Neural cell (in vitro differentiated cells): ENCODE measurements around the gene KEL. TPM values are rescaled to one million over a fixed set of nuclear protein-coding genes. Genes with fewer than 3 reads are reported as not detected.

Experiments
- H2AFZ ChIP-seq: fragments of 200-600, 300-800 bp; sonication (generic), shearing (Covaris generic); 2 replicates; pipeline ENCODE4 v1.6.0; 2014; ENCODE audit warnings: low read depth, mild to moderate bottlenecking, antibody characterized with exemption, low read length, moderate library complexity
- H3F3A ChIP-seq: fragments of 200-600 bp; shearing (Covaris generic); 2 replicates; pipeline ENCODE4 v1.6.1; 2016; ENCODE audit warnings: mild to moderate bottlenecking, moderate library complexity, mixed read lengths, antibody characterized with exemption, low read length; ENCODE audit not compliant: insufficient read depth, poor library complexity, severe bottlenecking
- H3K27ac ChIP-seq: fragments of 200-600, 300-800 bp; sonication (generic), shearing (Covaris generic); 2 replicates; pipeline ENCODE4 v1.5.1; 2014; ENCODE audit warnings: mild to moderate bottlenecking, low read length, moderate library complexity
- H3K27me3 ChIP-seq: fragments of 300-800, 200-600 bp; sonication (generic), shearing (Covaris generic); 2 replicates; pipeline ENCODE4 v1.6.0; 2014; ENCODE audit warnings: mild to moderate bottlenecking, low read depth, low read length, moderate library complexity; ENCODE audit not compliant: insufficient read depth
- H3K36me3 ChIP-seq: fragments of 300-800, 200-600 bp; sonication (generic), shearing (Covaris generic); 2 replicates; pipeline ENCODE4 v1.5.1; 2014; ENCODE audit warnings: mild to moderate bottlenecking, antibody characterized with exemption, low read length, moderate library complexity; ENCODE audit not compliant: insufficient read depth
- H3K4me2 ChIP-seq: fragments of 300-800, 200-600 bp; sonication (generic), shearing (Covaris generic); 2 replicates; pipeline ENCODE4 v1.6.0; 2014; ENCODE audit warnings: mild to moderate bottlenecking, low read length
- H3K4me3 ChIP-seq: fragments of 300-800, 200-600 bp; sonication (generic), shearing (Covaris generic); 2 replicates; pipeline ENCODE4 v1.5.1; 2014; ENCODE audit warnings: mild to moderate bottlenecking, low read length, moderate library complexity
- H3K79me2 ChIP-seq: fragments of 200-600 bp; shearing (Covaris generic); replicated peaks from 2 replicates; pipeline ENCODE4 v1.6.0; 2014; ENCODE audit warnings: mild to moderate bottlenecking, low read length, moderate library complexity; ENCODE audit not compliant: insufficient read depth
- H3K9ac ChIP-seq: fragments of 300-800, 200-600 bp; sonication (generic), shearing (Covaris generic); 2 replicates; pipeline ENCODE4 v1.6.1; 2016; ENCODE audit warnings: mild to moderate bottlenecking, low read length, mixed read lengths
- H3K9me2 ChIP-seq: fragments of 200-600 bp; shearing (Covaris generic); 2 replicates; pipeline ENCODE4 v1.6.1; 2016; ENCODE audit warnings: mild to moderate bottlenecking, low read length, mixed read lengths; ENCODE audit not compliant: insufficient read depth
- H3K9me3 ChIP-seq: fragments of 200-600, 300-800 bp; sonication (generic), shearing (Covaris generic); 2 replicates; pipeline ENCODE4 v1.6.1; 2016; ENCODE audit warnings: mild to moderate bottlenecking, mixed run types, low read length, moderate library complexity, mixed read lengths
- H4K20me1 ChIP-seq: fragments of 200-600 bp; shearing (Covaris generic); 2 replicates; pipeline ENCODE4 v1.6.1; 2016; ENCODE audit warnings: mild to moderate bottlenecking, mixed run types; ENCODE audit not compliant: insufficient read depth
- EP300 ChIP-seq: fragments of 450-650 bp; conservative IDR thresholded peaks from 2 replicates; pipeline ENCODE4 v1.6.1; 2014; ENCODE audit warnings: antibody characterized with exemption, mild to moderate bottlenecking, moderate library complexity; ENCODE audit not compliant: poor library complexity, severe bottlenecking
- EZH2 ChIP-seq: fragments of 200-600, 300-800 bp; shearing (Covaris generic), sonication (generic); IDR thresholded peaks from 2 replicates; pipeline ENCODE4 v1.6.1; 2014; ENCODE audit warnings: antibody characterized with exemption, low read length, borderline replicate concordance, mild to moderate bottlenecking; ENCODE audit not compliant: insufficient read depth, poor library complexity, severe bottlenecking
- MXI1 ChIP-seq: fragments of 450-650 bp; conservative IDR thresholded peaks from 2 replicates; pipeline ENCODE4 v1.6.1; 2014; ENCODE audit warnings: antibody characterized with exemption, mild to moderate bottlenecking; ENCODE audit not compliant: poor library complexity, severe bottlenecking
- POLR2AphosphoS5 ChIP-seq: IDR thresholded peaks from 2 replicates; pipeline ENCODE4 v1.6.1; 2012
- RAD21 ChIP-seq: fragments of 450-650 bp; conservative IDR thresholded peaks from 2 replicates; pipeline ENCODE4 v1.6.1; 2014; ENCODE audit warnings: antibody characterized with exemption, mild to moderate bottlenecking, moderate library complexity
- SMC3 ChIP-seq: fragments of 450-650 bp; conservative IDR thresholded peaks from 2 replicates; pipeline ENCODE4 v1.6.1; 2014; ENCODE audit warnings: antibody characterized with exemption, mild to moderate bottlenecking, moderate library complexity; ENCODE audit not compliant: poor library complexity
- TAF1 ChIP-seq: IDR thresholded peaks from 2 replicates; pipeline ENCODE4 v1.6.1; 2012; ENCODE audit warnings: low read depth
- polyA plus RNA-seq: library from polyadenylated mRNA; depleted of rRNA; stranded (reverse); fragments of >200 nt; gene quantifications from 2 replicates; pipeline ENCODE4 v1.2.3, GENCODE V29; 2014
- TF ChIP-seq, protein P1 (sequence below): fragments of 450-650 bp; IDR thresholded peaks from 2 replicates; pipeline ENCODE4 v1.5.1; 2014; ENCODE audit warnings: antibody characterized with exemption, mild to moderate bottlenecking, moderate library complexity; ENCODE audit not compliant: poor library complexity, severe bottlenecking
- TF ChIP-seq, protein P2 (sequence below): IDR thresholded peaks from 2 replicates; pipeline ENCODE4 v1.6.1; 2012; ENCODE audit warnings: borderline replicate concordance

KEL gene
- polyA plus RNA-seq, 1 donor from 2014 or later, result 2.2 TPM

- Histone ChIP-seq H3K4me3 (no peak overlapping the region), H4K20me1 (no peaks in the 10 kb centered on the region), H3K9ac (no peak overlapping the region), H3K27me3 (no peaks in the 10 kb centered on the region), H2AFZ (no peak overlapping the region), H3F3A (no peaks in the 10 kb centered on the region), H3K9me3 (no peaks in the 10 kb centered on the region), H3K4me2 (no peak overlapping the region), H3K36me3 (no peaks in the 10 kb centered on the region), H3K27ac (no peak overlapping the region), H3K79me2 (no peaks in the 10 kb centered on the region), H3K9me2 (no peaks in the 10 kb centered on the region)
- TF ChIP-seq, protein P1, sequence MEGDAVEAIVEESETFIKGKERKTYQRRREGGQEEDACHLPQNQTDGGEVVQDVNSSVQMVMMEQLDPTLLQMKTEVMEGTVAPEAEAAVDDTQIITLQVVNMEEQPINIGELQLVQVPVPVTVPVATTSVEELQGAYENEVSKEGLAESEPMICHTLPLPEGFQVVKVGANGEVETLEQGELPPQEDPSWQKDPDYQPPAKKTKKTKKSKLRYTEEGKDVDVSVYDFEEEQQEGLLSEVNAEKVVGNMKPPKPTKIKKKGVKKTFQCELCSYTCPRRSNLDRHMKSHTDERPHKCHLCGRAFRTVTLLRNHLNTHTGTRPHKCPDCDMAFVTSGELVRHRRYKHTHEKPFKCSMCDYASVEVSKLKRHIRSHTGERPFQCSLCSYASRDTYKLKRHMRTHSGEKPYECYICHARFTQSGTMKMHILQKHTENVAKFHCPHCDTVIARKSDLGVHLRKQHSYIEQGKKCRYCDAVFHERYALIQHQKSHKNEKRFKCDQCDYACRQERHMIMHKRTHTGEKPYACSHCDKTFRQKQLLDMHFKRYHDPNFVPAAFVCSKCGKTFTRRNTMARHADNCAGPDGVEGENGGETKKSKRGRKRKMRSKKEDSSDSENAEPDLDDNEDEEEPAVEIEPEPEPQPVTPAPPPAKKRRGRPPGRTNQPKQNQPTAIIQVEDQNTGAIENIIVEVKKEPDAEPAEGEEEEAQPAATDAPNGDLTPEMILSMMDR, result no peak
- no peak for TF ChIP-seq MXI1
- TF ChIP-seq, protein P2, sequence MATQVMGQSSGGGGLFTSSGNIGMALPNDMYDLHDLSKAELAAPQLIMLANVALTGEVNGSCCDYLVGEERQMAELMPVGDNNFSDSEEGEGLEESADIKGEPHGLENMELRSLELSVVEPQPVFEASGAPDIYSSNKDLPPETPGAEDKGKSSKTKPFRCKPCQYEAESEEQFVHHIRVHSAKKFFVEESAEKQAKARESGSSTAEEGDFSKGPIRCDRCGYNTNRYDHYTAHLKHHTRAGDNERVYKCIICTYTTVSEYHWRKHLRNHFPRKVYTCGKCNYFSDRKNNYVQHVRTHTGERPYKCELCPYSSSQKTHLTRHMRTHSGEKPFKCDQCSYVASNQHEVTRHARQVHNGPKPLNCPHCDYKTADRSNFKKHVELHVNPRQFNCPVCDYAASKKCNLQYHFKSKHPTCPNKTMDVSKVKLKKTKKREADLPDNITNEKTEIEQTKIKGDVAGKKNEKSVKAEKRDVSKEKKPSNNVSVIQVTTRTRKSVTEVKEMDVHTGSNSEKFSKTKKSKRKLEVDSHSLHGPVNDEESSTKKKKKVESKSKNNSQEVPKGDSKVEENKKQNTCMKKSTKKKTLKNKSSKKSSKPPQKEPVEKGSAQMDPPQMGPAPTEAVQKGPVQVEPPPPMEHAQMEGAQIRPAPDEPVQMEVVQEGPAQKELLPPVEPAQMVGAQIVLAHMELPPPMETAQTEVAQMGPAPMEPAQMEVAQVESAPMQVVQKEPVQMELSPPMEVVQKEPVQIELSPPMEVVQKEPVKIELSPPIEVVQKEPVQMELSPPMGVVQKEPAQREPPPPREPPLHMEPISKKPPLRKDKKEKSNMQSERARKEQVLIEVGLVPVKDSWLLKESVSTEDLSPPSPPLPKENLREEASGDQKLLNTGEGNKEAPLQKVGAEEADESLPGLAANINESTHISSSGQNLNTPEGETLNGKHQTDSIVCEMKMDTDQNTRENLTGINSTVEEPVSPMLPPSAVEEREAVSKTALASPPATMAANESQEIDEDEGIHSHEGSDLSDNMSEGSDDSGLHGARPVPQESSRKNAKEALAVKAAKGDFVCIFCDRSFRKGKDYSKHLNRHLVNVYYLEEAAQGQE, result no peak
- TF ChIP-seq RAD21, result no peak
- no peak for TF ChIP-seq EZH2
- no peak for TF ChIP-seq EP300
- no peak for TF ChIP-seq SMC3
- TF ChIP-seq POLR2AphosphoS5, result no peak
- TF ChIP-seq TAF1, result no peak
Observed at GRCh38 chr7:142913566-142913965, 48.6 kb downstream of the KEL start.

- no peaks in the 10 kb centered on the region for H3K27me3 ChIP-seq
- no peaks in the 10 kb centered on the region for H3K79me2 ChIP-seq
- H3K36me3 ChIP-seq, result no peaks in the 10 kb centered on the region
- H2AFZ ChIP-seq, result no peak overlapping the region
- H4K20me1 ChIP-seq, result no peaks in the 10 kb centered on the region
- TF ChIP-seq, protein P1, result no peak
- TF ChIP-seq MXI1, result no peak
- no peak for TF ChIP-seq EZH2
- TF ChIP-seq POLR2AphosphoS5, result no peak
- TF ChIP-seq SMC3, result no peak
- TF ChIP-seq EP300, result no peak
- H3K9me2 ChIP-seq, result no peaks in the 10 kb centered on the region
- H3K9me3 ChIP-seq, result no peaks in the 10 kb centered on the region
- no peaks in the 10 kb centered on the region for H3F3A ChIP-seq
- H3K4me3 ChIP-seq, result no peak overlapping the region
- H3K4me2 ChIP-seq, result no peak overlapping the region
- H3K9ac ChIP-seq, result no peak overlapping the region
- no peak overlapping the region for H3K27ac ChIP-seq
Observed at GRCh38 chr7:142913051-142913450, 49.1 kb downstream of the KEL start.
